ENCODE results near the gene CSF2RB. TPM values are rescaled to one million over a fixed set of nuclear protein-coding genes. Genes with fewer than 3 reads are reported as not detected.

Gene CSF2RB
- total RNA-seq, 1 experiment from 2014 or later: not detected

- DNase-seq (ENCODE audit: low spot score): no peak
These were observed 8.1 kb downstream of the CSF2RB start for GRCh38 chr22:36921309-36922104.

- no peak for DNase-seq (ENCODE audit: low spot score)
These were observed 8.7 kb downstream of the CSF2RB start for GRCh38 chr22:36922105-36922608.

- no peak for DNase-seq (ENCODE audit: low spot score)
These were observed 9.3 kb downstream of the CSF2RB start for GRCh38 chr22:36922711-36923110.

GRCh38 chr22:36923131-36923788 lies 9.8 kb downstream of the CSF2RB start:
- no peak for DNase-seq (ENCODE audit: low spot score)

- DNase-seq (ENCODE audit: low spot score): no peak
These were observed 10.8 kb downstream of the CSF2RB start for GRCh38 chr22:36924151-36924698.

- DNase-seq (ENCODE audit: low spot score): no peak
These were observed 12.2 kb downstream of the CSF2RB start for GRCh38 chr22:36925388-36926290.

- no peak for DNase-seq (ENCODE audit: low spot score)
These were observed 12.9 kb downstream of the CSF2RB start for GRCh38 chr22:36926309-36926708.

GRCh38 chr22:36926721-36927435 lies 13.4 kb downstream of the CSF2RB start:
- no peak for DNase-seq (ENCODE audit: low spot score)

GRCh38 chr22:36927671-36928070 lies 14.2 kb downstream of the CSF2RB start:
- DNase-seq (ENCODE audit: low spot score): no peak

- DNase-seq (ENCODE audit: low spot score): no peak
These were observed 14.8 kb downstream of the CSF2RB start for GRCh38 chr22:36928196-36928595.

- DNase-seq (ENCODE audit: low spot score): no peak
These were observed 15.5 kb downstream of the CSF2RB start for GRCh38 chr22:36928786-36929535.

GRCh38 chr22:36929621-36930020 lies 16.2 kb downstream of the CSF2RB start:
- no peak for DNase-seq (ENCODE audit: low spot score)

- no peak for DNase-seq (ENCODE audit: low spot score)
These were observed 16.9 kb downstream of the CSF2RB start for GRCh38 chr22:36930041-36930935.

GRCh38 chr22:36931446-36931845 lies 18.0 kb downstream of the CSF2RB start:
- DNase-seq (ENCODE audit: low spot score): no peak

- DNase-seq (ENCODE audit: low spot score): no peak
These were observed 20.4 kb downstream of the CSF2RB start for GRCh38 chr22:36933629-36934417.

- DNase-seq (ENCODE audit: low spot score): no peak
These were observed 21.2 kb downstream of the CSF2RB start for GRCh38 chr22:36934418-36935312.

- no peak for DNase-seq (ENCODE audit: low spot score)
These were observed 21.8 kb downstream of the CSF2RB start for GRCh38 chr22:36935313-36935610.

GRCh38 chr22:36935694-36936093 lies 22.3 kb downstream of the CSF2RB start:
- no peak for DNase-seq (ENCODE audit: low spot score)
